ENCODE measurements around the gene DPP9. TPM values are rescaled to one million over a fixed set of nuclear protein-coding genes. Genes with fewer than 3 reads are reported as not detected.

DPP9 gene
- total RNA-seq, 1 experiment from 2014 or later, result 46.4 TPM

- no peaks in the 10 kb centered on the region for H3K9me3 Mint-ChIP-seq
- no peak overlapping the region for H3K27ac ChIP-seq (ENCODE audit: insufficient read length, low read depth, low read length)
- H3K14ac ChIP-seq (ENCODE audit: insufficient read depth, low read length), result no peak overlapping the region
- TF ChIP-seq CTCF (conservative IDR thresholded peaks at IDR 0.05), result no peak
- H3K27me3 Mint-ChIP-seq (ENCODE audit: low read depth), result no peaks in the 10 kb centered on the region
- H3K79me2 ChIP-seq (ENCODE audit: insufficient read depth, low read length), result peaks cover 5% of the 10 kb centered on the region; the same call in 1 of the 2 replicates
- H2AFZ ChIP-seq (ENCODE audit: low read length), result no peak overlapping the region
- H2AK5ac ChIP-seq (ENCODE audit: insufficient read length, low read length), result no peak overlapping the region
- H2BK120ac ChIP-seq (ENCODE audit: low read depth, low read length, poor library complexity, severe bottlenecking), result no peak overlapping the region
- H4K8ac ChIP-seq (replicated peaks; ENCODE audit: insufficient read length, low read depth, low read length), result no peak overlapping the region
- peaks cover 15 to 68% (median 55%) of the 10 kb centered on the region in 3 experiments for H3K36me3 Mint-ChIP-seq (ENCODE audit: insufficient read depth in 1 of 3, low read depth in 3 of 3)
- no peak overlapping the region for H2BK20ac ChIP-seq (ENCODE audit: low read depth, low read length, poor library complexity, severe bottlenecking)
- no CpG with 5 or more reads among the region's 15 CpGs for WGBS (ENCODE audit: extremely low coverage, insufficient read length, low lambda C conversion rate)
- no peaks in the 10 kb centered on the region for H3K27me3 ChIP-seq (ENCODE audit: insufficient read depth, low read length)
- H3K56ac ChIP-seq (ENCODE audit: insufficient read length, low read depth, low read length), result no peak overlapping the region
- H3K9me3 ChIP-seq (ENCODE audit: control insufficient read depth, low read depth, low read length), result no peaks in the 10 kb centered on the region
- no peak overlapping the region for H2BK12ac ChIP-seq (ENCODE audit: insufficient read length, low read depth, low read length)
- H3T11ph ChIP-seq (ENCODE audit: low read length), result no peak overlapping the region
- H2BK5ac ChIP-seq (ENCODE audit: insufficient read length, low read length), result no peak overlapping the region
- no peaks in the 10 kb centered on the region for H3K4me1 ChIP-seq (ENCODE audit: insufficient read depth, low read length)
- no peak overlapping the region for H4K5ac ChIP-seq (ENCODE audit: insufficient read length, low read depth, low read length)
- H3K23me2 ChIP-seq (ENCODE audit: insufficient read length, low read depth, low read length, poor library complexity, severe bottlenecking), result peaks cover 7% of the 10 kb centered on the region
- no peak overlapping the region for H4K91ac ChIP-seq (ENCODE audit: insufficient read length, low read depth, low read length)
- no peak overlapping the region for H2BK15ac ChIP-seq (ENCODE audit: low read depth, low read length)
- no peak overlapping the region for H3K4me2 ChIP-seq (ENCODE audit: insufficient read depth, insufficient read length, low read length)
- peaks cover 2 to 10% of the 10 kb centered on the region in 2 experiments; a peak in 3 of 4 replicates for H3K4me1 Mint-ChIP-seq
- no peak overlapping the region for H3K23ac ChIP-seq (ENCODE audit: insufficient read length, low read depth, low read length)
- H3K18ac ChIP-seq (ENCODE audit: insufficient read length, low read depth, low read length), result no peak overlapping the region
- H4K20me1 ChIP-seq (ENCODE audit: control insufficient read depth, insufficient read depth, insufficient read length), result peaks cover 6% of the 10 kb centered on the region
- no peak overlapping the region for H3K4ac ChIP-seq (ENCODE audit: low read depth, low read length)
- H3K9ac ChIP-seq (ENCODE audit: extremely low read depth, insufficient read length, low read length), result no peak overlapping the region
- H3K4me3 Mint-ChIP-seq, result no peak overlapping the region
- H3K27ac Mint-ChIP-seq, result no peak overlapping the region
- no peak for DNase-seq
- peaks cover 6% of the 10 kb centered on the region for H3K79me1 ChIP-seq (ENCODE audit: insufficient read depth, low read depth, low read length, poor library complexity, severe bottlenecking)
Observed at GRCh38 chr19:4717966-4718701, 5.5 kb downstream of the DPP9 start.
